ENCODE results near the gene RALGPS1. TPM values are rescaled to one million over a fixed set of nuclear protein-coding genes. Genes with fewer than 3 reads are reported as not detected.

Gene RALGPS1
- total RNA-seq, 2 donors from 2014 or later = 7.6 to 18.5 TPM

DNA sequence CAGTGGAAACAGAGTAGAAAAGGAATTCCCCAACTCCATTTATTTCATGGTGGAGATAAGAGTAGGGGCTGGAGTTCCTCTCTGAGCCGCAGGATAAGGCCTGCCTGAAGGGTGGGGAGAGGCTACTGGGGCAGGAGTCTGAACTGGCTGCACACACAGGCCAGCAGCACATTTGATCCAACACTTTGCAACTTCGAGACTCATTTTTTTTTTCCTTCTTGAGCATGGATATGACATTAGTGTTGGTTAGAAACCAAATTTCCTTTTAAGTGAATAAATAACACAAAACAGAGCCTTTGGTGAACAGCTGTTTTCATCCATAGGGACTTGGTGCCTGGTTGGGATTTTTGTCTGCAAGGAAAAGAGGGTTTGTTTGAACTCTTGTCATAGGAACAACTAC lies 76.6 kb downstream of the RALGPS1 start:
- DNase-seq (ENCODE audit: low spot score) (no peak), ATAC-seq (ENCODE audit: insufficient number of reproducible peaks, low FRiP score, low read depth) (no peak)
- Histone ChIP-seq H3K4me1 (ENCODE audit: control insufficient read depth in 1 of 2, low read depth in 2 of 2) (peaks cover under 1 to 16% of the 10 kb centered on the region in 2 donors), H3K27me3 (replicated peaks; ENCODE audit: insufficient read depth) (no peaks in the 10 kb centered on the region), H3K4me3 (no peak overlapping the region), H3K36me3 (no peaks in the 10 kb centered on the region), H3K27ac (no peak overlapping the region), H3K9me3 (no peaks in the 10 kb centered on the region)
- TF ChIP-seq, protein P1, sequence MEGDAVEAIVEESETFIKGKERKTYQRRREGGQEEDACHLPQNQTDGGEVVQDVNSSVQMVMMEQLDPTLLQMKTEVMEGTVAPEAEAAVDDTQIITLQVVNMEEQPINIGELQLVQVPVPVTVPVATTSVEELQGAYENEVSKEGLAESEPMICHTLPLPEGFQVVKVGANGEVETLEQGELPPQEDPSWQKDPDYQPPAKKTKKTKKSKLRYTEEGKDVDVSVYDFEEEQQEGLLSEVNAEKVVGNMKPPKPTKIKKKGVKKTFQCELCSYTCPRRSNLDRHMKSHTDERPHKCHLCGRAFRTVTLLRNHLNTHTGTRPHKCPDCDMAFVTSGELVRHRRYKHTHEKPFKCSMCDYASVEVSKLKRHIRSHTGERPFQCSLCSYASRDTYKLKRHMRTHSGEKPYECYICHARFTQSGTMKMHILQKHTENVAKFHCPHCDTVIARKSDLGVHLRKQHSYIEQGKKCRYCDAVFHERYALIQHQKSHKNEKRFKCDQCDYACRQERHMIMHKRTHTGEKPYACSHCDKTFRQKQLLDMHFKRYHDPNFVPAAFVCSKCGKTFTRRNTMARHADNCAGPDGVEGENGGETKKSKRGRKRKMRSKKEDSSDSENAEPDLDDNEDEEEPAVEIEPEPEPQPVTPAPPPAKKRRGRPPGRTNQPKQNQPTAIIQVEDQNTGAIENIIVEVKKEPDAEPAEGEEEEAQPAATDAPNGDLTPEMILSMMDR (IDR thresholded peaks at IDR 0.05) = no peak

DNA sequence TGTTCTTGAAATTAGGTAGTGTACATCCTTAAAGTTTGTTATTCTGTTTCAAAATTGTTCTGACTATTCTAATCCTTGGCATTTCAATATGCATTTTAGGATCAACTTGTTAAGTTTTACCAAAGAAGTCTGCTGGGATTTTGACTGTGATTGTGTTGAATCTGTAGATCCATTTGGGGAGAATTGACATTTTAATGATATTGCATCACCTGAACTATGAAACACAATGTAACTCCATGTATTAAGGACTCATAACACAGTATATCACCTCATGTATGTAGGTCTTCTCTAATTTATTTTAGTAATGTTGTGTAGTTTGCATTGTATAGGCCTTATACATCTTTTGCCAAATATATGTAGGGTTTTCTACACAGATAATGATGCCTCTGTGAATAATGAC lies 77.8 kb downstream of the RALGPS1 start:
- H3K9me3 ChIP-seq = no peaks in the 10 kb centered on the region
- H3K4me1 ChIP-seq (ENCODE audit: control insufficient read depth in 1 of 2, low read depth in 2 of 2) = peaks cover 0 to 13% of the 10 kb centered on the region in 2 donors
- no peaks in the 10 kb centered on the region for H3K36me3 ChIP-seq
- no peak for ATAC-seq (ENCODE audit: insufficient number of reproducible peaks, low FRiP score, low read depth)
- no peak overlapping the region for H3K27ac ChIP-seq
- no peaks in the 10 kb centered on the region for H3K27me3 ChIP-seq (replicated peaks; ENCODE audit: insufficient read depth)
- TF ChIP-seq, protein P1 (IDR thresholded peaks at IDR 0.05) = no peak
- no peak for DNase-seq (ENCODE audit: low spot score)
- no peak overlapping the region for H3K4me3 ChIP-seq

DNA sequence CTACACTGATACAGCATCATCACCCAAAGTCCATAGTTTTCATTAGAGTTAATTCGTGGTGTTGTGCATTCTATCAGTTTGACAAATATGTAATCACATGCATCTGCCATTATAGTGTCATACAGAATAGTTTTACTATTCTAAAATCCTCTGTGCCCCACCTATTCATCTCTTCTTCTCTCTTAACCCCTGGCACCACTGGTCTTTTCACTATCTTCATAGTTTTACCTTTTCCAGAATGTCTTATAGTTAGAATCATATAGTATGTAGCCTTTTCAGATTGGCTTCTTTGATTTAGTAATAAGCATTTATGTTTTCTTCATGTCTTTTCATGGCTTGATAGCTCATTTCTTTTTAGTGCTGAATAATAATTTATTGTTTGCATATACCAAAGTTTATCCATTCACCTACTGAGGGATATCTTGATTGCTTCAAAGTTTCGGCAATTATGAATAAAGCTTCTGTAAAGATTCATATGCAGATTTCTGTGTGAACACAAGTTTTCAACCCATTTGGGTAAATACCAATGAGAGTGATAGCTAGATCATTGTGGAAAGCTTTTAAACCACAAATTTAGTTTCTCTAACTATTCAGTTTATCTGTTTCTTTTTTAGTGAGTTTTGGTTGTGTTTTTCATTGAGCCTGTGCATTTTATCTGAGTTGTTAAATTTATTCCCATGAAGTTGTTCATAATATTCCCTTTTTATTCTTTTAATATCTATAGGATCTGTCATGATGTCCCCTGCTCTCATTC lies 84.9 kb downstream of the RALGPS1 start:
- DNase-seq (ENCODE audit: low spot score) (no peak), ATAC-seq (ENCODE audit: insufficient number of reproducible peaks, low FRiP score, low read depth) (no peak)
- Histone ChIP-seq H3K4me1 (ENCODE audit: control insufficient read depth in 1 of 2, low read depth in 2 of 2) (no peaks in the 10 kb centered on the region), H3K4me3 (no peak overlapping the region), H3K9me3 (no peaks in the 10 kb centered on the region), H3K27ac (no peak overlapping the region), H3K36me3 (no peaks in the 10 kb centered on the region), H3K27me3 (replicated peaks; ENCODE audit: insufficient read depth) (no peaks in the 10 kb centered on the region)
- TF ChIP-seq, protein P1 (IDR thresholded peaks at IDR 0.05) = no peak

DNA sequence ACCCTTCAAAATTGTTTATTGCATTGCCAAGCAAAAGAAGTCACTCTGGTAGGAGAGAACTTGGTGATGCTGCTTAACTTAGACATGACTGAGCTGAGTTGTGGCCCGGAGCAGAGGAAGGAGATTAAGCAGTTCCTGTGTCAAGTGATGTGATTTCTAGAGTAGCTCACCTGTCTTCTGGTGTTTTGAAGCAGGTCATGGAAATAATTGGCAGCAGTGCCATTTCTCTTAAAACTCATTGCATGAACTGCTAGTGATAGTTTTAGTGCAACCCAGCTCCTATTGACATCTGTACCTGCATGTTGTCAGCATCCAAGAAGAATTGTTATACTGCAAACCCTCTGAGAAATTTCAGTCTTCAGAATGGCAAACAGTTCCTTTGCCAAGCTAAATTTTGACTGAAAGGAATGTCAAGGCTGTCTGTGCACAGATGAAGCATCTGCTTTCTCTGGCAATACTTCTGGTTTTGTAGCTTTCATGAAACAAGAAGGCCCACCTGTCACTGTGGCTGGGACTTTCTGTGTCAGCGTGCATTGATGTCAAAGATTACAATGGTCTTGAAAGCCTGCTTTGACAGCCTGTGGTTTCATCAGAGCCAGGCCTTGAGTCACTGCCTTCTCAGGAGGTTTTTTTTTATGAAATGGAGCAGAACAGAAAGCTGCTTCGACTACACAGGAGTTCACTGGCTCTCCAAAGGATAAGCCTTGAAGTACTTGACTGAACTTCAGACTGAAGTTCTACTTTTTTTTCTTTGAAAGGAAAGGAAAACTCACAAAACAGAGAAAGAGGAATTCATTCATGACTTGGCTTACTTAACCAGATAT lies 90.6 kb downstream of the RALGPS1 start:
- Histone ChIP-seq H3K4me3 (no peak overlapping the region), H3K36me3 (no peaks in the 10 kb centered on the region), H3K9me3 (no peaks in the 10 kb centered on the region), H3K4me1 (ENCODE audit: control insufficient read depth in 1 of 2, low read depth in 2 of 2) (peaks cover 9 to 19% of the 10 kb centered on the region in 2 donors), H3K27me3 (replicated peaks; ENCODE audit: insufficient read depth) (no peaks in the 10 kb centered on the region), H3K27ac (peak overlapping the region; percentile 28 to 50)
- ATAC-seq (ENCODE audit: insufficient number of reproducible peaks, low FRiP score, low read depth) (no peak), DNase-seq (ENCODE audit: low spot score) (no peak)
- TF ChIP-seq, protein P1 (IDR thresholded peaks at IDR 0.05) = no peak

DNA sequence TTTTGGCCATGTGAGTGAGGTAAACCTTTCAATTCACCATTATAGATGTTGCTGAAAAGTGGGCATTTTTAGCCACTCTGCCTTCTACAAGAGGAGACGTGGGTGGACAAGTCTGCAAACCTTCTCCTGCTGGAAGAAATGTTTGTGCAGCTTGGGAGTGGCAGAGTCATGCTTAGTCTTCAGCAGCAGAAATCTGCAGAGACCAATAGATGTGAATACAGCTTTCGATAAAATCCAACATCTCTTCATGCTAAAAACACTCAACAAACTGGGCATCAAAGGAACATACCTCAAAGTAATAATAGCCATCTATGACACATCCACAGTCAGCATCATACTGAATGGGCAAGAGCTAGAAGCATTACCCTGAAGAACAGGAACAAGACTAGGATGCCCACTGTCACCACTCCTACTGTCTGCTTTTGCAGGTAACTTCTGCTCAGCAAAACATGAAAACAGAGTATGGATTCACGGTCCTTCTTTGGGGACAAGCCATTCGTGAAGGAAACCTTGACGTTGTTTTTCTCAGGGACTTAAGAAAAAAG lies 91.3 kb downstream of the RALGPS1 start:
- H3K27me3 ChIP-seq (replicated peaks; ENCODE audit: insufficient read depth) = no peaks in the 10 kb centered on the region
- H3K36me3 ChIP-seq = no peaks in the 10 kb centered on the region
- peaks cover 9 to 19% of the 10 kb centered on the region in 2 donors for H3K4me1 ChIP-seq (ENCODE audit: control insufficient read depth in 1 of 2, low read depth in 2 of 2)
- no peak overlapping the region for H3K4me3 ChIP-seq
- TF ChIP-seq, protein P1 (IDR thresholded peaks at IDR 0.05) = no peak
- H3K9me3 ChIP-seq = no peaks in the 10 kb centered on the region
- DNase-seq (ENCODE audit: low spot score) (no peak), ATAC-seq (ENCODE audit: insufficient number of reproducible peaks, low FRiP score, low read depth) (no peak)
- H3K27ac ChIP-seq = peak overlapping the region; percentile 28 to 50
